Stomach (tissue), 4 donors: ENCODE measurements around the gene RAD52.

Experiments used
- CTCF ChIP-seq, 7 experiments: fragments of 450-650 bp in 4 of 7; fragments of 200-600 bp in 3 of 7; sonication (generic) in 3 of 7; IDR thresholded peaks; one replicate each; pipeline ENCODE4 v1.5.1; 2016 to 2019; ENCODE audit warnings: antibody characterized with exemption in 7 of 7, control low read depth in 2 of 7, mild to moderate bottlenecking in 1 of 7
- EP300 ChIP-seq: sonication (generic); formaldehyde crosslinking; IDR thresholded peaks from one replicate; pipeline ENCODE4 v1.6.1; 2017; ENCODE audit warnings: antibody characterized with exemption
- POLR2A ChIP-seq, 4 donors: fragments of 450-650 bp; IDR thresholded peaks; one replicate each; pipeline ENCODE4 v1.6.1; 2016; ENCODE audit warnings: antibody characterized with exemption in 4 of 4, control low read depth in 2 of 4, mild to moderate bottlenecking in 1 of 4, moderate library complexity in 1 of 4
- POLR2AphosphoS5 ChIP-seq, 3 donors: sonication (generic); formaldehyde crosslinking; IDR thresholded peaks; one replicate each; pipeline ENCODE4 v1.6.1; 2016; ENCODE audit warnings: antibody characterized with exemption in 3 of 3

GRCh38 chr12:988646-989045 lies 39.2 kb upstream of the RAD52 start:
- TF ChIP-seq CTCF (IDR thresholded peaks at IDR 0.05), result no peak
- TF ChIP-seq POLR2AphosphoS5 (IDR thresholded peaks at IDR 0.05), result no peak
- TF ChIP-seq POLR2A (IDR thresholded peaks at IDR 0.05), result no peak
- no peak for TF ChIP-seq EP300
